Measurements from ENCODE around the gene ANAPC5. TPM values are rescaled to one million over a fixed set of nuclear protein-coding genes. Genes with fewer than 3 reads are reported as not detected.
A peak's percentile ranks its signal among the peaks of the same experiment; 100 is the strongest.
"Not testable (repeated sequence)": the region's sequence is repeated elsewhere in the genome, so short reads cannot be mapped to it uniquely, and the experiment has no call there.

Gene ANAPC5, protein sequence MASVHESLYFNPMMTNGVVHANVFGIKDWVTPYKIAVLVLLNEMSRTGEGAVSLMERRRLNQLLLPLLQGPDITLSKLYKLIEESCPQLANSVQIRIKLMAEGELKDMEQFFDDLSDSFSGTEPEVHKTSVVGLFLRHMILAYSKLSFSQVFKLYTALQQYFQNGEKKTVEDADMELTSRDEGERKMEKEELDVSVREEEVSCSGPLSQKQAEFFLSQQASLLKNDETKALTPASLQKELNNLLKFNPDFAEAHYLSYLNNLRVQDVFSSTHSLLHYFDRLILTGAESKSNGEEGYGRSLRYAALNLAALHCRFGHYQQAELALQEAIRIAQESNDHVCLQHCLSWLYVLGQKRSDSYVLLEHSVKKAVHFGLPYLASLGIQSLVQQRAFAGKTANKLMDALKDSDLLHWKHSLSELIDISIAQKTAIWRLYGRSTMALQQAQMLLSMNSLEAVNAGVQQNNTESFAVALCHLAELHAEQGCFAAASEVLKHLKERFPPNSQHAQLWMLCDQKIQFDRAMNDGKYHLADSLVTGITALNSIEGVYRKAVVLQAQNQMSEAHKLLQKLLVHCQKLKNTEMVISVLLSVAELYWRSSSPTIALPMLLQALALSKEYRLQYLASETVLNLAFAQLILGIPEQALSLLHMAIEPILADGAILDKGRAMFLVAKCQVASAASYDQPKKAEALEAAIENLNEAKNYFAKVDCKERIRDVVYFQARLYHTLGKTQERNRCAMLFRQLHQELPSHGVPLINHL
- total RNA-seq (2014; rRNA removed; shearing (Covaris generic)): 124 and 132 TPM in 2 replicates

DNA sequence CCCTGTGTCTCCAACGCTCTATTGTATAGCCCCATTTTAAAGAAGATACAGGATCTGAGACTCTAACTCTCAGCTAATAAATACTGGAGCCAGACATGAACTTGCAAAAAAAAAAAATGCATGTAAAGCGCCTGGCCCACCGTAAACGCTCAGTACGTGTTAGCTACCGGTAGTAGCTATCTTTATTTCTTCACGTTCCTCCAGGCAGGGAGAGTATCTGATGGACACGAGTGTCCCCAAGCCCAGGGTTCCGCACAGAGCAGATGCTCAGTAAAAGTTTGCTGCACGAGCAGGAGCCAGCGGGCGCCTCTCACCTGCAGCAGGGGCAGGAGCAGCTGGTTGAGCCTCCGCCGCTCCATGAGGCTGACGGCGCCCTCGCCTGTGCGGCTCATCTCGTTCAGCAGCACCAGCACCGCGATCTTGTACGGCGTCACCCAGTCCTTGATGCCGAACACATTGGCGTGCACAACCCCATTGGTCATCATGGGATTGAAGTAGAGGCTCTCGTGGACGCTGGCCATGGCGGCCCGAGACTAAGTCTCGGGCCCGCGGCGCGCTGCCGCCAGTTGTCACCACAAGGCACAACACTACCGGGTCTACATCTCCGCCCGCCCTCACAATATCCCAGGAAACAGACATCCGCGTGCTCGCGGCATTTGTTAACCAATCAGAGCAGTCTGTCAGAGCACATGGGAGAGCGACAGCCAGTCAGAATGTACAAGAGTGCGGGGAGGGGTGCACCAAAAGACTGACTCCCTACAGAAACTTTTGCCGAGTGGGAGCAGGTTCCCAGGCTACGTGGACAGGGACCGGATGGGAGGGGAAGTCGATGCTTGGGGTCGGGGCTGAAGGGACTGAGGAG lies at the start of gene ANAPC5:
ANAPC5 (minus strand) TSS at position 592 of the 862 bp plus-strand sequence; CDS start at position 521, 71 bp downstream.
- DNase-seq (ENCODE audit: low spot score): peak; percentile 98

DNA sequence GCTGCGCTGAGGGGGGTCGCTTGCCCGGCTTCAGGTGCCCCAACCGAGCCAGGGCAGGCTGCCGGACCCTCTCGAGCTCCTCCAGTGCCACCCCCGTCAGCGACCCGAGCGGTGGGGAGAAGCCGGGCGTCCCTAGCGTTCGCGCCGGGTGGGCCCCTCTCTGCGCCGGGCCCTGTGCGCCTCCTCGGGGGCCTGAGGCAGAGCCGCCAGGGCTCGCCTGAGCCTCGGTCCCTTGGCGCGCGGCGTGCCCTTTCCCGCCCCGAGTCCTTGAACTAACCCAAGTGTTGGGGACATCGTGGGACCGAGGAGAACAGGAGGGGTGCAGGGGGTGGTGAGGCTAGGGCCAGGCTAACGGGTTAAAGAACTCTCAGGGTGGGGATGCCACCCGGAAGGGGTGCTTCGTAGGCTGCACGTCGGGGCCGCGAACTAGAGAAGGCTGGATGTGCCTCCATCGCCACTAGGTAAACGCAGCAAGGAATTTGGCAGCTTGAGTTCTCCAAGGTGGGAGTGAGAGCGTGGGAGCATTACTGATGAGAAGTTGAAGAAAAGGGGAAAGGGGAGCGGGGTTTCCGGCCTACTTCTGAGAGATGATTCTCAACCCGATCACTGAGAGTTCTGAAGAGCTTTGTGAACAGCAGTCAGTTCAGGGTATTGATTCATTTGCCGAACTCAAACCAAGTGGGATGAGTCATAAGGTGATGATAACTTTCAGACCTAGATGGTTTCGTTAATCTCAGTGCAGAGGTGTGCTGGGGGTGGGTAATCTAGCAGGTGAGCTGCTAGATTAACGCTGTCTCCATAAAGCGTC lies 48.3 kb upstream of the ANAPC5 start:
- peak; percentile 22 for DNase-seq (ENCODE audit: low spot score)

DNA sequence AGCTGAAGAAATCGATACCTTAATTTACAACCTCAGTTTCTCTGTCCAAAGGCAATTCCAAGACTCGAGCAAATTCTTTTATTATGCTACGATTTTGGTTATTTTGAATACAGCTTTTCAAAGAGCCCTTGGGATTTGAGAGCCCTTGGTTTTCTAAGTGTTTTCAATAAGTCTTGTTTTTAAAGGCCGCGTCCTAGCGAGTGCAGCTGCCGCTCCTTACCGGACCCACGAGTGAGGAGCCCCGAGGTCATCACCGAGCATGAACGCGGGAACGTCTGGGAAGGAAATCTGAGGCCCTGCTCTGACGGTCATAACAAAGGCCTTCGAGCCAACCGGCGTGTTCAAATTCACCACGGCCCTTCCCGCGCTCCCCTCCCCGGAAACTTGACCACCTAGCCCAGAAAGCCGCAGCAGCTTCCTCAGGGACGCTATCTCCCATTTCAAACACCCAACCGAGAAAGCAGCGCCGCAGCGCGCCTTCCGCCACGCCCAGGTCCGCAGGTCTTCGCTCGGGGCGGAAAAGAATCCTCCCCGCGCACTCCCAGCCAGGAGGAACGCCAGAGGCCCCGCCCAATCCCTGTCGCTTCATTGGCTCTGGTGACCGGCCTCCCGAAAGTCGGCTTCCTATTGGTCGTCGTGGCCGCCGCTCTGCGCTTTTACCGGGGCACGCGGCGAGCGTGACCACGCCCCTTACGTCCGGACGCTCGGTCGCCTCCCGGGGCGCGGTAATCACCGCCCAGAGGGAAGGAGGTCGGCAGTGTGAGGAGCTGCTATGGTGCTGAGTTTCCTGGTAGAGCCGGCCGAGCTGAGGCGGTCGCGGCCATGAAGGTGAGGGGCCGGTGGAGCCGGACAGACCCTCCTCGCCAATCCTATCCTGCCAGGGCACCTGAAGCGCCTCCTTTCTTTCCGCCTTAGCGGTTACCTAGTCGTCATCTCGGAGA lies 47.5 kb upstream of the ANAPC5 start, which contains the start of gene RNF34:
RNF34 (plus strand) TSS at position 728 of the 941 bp plus-strand sequence; CDS start at position 823, 95 bp downstream.
- DNase-seq (ENCODE audit: low spot score): peak; percentile 95

DNA sequence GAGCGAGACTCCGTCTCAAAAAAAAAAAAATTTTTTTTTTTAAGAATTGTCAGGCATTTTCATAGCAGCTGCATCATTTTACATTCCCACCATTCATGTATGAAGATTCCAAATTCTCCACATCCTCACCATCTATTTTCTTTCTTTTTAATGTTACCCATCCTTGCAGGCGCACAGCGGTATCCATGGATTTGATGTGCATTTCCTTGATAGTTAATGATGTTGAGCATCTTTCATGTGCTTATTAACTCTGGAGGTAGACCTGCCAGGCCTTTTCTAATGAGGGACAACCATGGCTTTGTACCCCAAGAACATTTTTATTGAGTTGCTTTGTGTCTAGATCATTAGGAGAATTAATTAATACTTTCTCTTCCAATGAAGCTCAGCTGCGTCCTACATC lies 46.1 kb upstream of the ANAPC5 start:
- no peak for DNase-seq (ENCODE audit: low spot score)

DNA sequence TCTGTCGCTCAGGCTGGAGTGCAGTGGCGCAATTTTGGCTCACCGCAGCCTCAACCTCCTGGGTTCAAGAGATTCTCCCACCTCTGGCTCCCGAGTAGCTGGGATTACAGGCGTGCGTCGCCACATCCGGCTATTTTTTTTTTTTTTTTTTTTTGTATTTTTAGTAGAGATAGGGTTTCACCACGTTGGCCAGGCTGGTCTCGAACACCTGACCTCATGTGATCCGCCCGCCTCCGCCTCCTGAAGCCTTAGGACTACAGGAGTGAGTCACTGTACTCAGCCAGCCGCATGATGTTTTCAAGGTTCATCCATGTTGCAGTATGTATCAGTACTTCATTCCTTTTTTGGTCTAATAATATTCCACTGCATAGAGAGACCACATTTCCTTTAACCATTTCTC lies 45.3 kb upstream of the ANAPC5 start:
- no peak for DNase-seq (ENCODE audit: low spot score)

DNA sequence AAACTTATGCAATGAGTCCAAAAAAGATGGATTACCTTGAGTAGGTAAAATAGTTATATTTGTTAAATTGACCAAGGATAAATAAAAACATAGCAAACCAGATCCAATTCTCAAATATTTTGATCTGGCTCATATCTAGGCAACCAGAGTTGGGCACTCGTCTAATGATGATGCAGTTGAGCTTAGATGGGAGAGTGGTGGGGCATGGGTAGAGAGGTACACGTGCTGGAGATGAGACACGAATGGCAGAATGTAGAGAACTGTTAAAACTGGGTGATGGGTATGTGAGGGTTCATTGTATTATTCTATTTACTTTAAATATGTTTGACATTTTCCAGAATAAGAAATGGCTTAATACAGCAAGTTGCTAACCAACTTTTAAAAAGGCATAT lies 40.1 kb upstream of the ANAPC5 start:
- DNase-seq (ENCODE audit: low spot score): no peak

DNA sequence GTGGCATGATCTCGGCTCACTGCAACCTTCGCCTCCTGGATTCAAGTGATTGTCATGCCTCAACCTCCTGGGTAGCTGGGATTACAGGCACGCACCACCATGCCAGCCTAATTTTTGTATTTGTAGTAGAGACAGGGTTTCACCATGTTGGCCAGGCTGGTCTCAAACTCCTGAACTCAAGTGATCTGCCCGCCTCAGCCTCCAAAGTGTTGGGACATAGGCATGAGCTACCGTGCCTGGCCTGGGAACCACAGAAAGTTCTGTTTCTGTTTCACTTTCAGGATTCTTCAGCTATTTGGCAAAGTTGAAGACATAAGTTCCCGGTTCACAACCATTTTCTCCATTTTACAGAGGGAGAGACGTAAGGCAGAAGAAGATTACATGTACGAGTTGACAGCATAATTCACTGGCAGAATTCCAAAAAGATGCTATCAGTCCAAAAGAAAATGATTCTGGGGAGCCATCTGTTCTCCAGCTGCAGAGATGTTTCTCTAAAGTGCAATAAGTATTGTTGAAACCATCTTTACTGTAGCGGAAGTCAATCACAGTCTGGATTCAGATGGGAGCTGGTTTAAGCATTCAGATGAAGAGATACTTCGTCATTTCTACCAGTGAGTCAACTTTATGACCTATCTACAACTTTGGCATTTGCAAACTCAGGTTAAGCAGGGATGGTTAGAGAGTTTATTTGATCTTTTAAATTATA lies 39.6 kb upstream of the ANAPC5 start:
- no peak for DNase-seq (ENCODE audit: low spot score)

DNA sequence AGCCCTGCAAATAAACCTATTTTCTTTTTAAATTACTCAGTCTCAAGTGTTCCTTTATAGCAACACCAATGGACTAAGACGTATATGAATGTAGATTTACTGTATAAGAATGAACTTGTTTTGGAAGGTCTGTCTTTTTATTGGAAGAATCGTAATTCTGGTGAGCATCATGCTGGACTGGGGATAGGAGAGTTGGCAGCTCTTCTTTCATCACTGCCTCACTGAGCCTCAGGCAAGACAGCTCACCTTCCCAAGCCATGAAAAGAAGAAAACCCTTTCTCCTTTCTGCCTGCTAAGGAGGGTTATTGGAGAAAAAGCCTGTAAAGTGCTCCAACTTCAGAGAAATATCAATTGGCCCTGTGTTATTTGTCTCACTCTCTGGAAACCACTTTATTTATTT lies 38.6 kb upstream of the ANAPC5 start:
- DNase-seq (ENCODE audit: low spot score): no peak

DNA sequence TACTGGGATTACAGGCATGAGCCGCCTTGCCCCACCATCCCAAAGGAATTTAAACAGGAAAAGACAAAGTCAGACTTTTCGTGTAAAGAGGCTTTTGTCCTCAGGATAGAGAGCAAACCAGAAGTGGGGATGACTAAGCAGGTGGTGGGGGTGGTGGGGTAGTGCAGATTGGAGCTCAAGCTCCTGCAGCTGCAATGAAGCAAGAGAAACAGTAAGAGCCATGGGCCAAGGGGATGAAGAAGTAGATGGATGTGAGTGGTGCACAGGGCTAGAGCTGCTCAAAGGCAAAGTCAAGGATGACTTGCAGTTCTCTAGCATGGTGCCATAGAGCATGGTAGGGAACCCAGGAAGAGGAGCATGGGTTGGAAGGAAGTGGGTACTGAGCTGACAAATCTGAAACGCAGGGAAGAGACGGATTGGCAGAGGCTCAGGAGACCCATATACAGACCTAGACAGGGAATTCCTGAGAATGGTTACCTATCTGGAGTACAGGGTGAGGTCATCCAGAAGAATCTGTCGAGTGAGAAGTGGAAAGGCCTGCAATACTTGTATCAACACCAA lies 36.3 kb upstream of the ANAPC5 start:
- peak; percentile 59 for DNase-seq (ENCODE audit: low spot score)

DNA sequence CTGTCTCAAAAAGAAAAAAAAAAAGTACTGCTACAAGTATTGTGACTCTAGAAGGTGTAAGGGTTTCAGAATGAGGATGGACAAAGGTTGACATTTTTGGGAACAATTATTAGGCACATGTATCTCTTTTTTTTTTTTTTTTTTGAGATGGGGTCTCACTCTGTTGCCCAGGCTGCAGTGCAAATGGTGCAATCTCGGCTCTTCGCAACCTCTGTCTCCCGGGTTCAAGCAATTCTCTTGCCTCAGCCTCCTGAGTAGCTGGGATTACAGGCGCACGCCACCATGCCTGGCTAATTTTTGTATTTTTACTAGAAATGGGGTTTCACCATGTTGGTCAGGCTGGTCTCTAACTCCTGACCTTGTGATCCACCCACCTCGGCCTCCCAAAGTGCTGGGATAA lies 32.7 kb upstream of the ANAPC5 start:
- not testable (repeated sequence) for DNase-seq (ENCODE audit: low spot score)

DNA sequence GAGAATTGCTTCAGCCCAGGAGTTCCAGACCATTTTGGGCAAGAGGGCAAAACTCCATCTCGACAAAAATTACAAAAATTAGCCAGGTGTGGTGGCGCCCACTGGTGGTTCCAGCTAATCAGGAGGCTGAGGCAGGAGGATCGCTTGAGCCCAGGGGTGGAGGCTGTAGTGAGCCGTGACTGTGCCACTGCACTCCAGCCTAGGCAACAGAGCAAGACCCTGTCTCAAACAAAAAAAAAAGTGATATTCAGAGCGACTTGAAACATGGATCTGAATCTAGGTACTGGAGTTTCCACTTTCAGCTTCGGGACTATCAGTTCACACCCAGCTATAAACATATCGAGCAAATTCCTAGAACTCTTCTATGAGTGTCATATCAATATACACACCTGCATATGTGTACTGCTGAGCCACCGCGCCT lies 31.4 kb upstream of the ANAPC5 start:
- DNase-seq (ENCODE audit: low spot score): no peak

DNA sequence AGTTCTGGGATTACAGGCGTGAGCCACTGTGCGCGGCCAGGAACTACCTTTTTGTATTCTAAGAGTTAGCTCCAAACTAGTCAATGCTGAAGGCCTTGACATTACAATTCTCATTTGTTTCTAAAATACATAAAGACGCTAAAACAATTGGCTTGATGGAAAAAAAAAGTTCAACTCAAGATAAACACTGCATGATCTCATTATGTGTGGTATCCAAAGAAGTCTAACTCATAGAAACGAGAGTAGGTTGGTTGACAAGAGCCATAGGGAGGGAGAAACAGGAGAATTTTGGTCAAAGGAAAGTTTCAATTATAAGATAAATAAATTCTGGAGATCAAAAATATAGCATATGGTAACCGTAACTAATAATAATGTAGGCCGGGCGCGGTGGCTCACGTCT lies 27.7 kb upstream of the ANAPC5 start:
- DNase-seq (ENCODE audit: low spot score): no peak

DNA sequence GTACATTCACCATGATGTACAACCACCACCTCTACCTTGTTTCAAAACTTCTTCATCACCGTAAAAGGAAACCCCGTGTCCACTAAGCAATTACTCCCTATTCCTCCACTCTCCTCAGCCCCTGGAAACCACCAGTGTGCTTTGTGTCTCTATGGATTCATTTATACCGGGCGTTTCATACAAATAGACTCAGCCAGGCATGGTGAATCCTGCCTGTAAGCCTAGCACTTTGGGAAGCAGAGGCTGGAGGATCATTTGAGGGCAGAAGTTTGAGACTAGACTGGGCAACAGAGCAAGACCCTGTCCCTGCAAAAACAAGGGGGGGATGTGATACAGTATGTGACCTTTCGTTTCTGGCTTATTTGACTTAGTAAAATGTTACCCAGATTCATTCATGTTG lies 26.5 kb upstream of the ANAPC5 start:
- no peak for DNase-seq (ENCODE audit: low spot score)

DNA sequence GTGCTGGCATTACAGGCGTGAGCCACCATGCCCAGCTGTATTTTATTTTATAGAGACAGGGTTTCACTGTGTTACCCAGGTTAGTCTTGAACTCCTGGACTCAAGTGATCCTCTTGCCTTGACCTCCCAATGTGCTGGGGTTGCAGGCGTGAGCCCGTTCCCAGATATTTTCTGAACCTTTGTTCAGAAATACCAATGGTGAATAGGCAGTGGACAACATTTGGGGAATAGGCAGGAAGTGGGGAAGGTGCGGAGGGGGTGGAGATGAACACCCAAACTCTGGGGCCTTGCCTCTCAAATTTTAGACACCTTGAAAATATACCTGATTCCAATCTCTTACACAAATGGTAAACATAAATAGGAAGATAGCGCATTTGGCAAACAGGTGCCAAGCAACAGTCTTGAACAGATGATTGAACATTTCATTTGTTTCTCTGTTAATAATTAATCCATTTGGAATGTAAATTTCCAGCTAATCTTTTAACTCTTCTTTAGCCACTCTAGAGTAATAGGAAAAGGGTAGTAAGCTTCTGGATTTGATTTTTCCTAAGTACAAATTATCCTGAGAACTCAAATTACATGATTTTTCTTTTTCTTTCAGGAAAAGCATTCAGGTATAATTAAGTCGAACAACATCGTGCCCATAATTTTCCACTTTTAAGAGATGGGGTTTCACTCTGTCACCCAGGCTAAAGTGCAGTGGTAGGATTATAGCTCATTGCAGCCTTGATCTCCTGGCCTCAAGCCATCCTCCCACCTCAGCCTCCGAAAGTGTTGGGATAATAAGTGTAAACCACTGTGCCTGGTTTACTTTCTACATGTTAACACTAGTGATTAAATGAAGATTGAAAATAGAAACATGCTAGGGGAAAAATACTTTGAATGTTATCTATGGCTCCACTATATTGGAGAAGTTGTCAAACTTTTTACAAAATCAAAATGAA lies 24.8 kb upstream of the ANAPC5 start:
- DNase-seq (ENCODE audit: low spot score): no peak

DNA sequence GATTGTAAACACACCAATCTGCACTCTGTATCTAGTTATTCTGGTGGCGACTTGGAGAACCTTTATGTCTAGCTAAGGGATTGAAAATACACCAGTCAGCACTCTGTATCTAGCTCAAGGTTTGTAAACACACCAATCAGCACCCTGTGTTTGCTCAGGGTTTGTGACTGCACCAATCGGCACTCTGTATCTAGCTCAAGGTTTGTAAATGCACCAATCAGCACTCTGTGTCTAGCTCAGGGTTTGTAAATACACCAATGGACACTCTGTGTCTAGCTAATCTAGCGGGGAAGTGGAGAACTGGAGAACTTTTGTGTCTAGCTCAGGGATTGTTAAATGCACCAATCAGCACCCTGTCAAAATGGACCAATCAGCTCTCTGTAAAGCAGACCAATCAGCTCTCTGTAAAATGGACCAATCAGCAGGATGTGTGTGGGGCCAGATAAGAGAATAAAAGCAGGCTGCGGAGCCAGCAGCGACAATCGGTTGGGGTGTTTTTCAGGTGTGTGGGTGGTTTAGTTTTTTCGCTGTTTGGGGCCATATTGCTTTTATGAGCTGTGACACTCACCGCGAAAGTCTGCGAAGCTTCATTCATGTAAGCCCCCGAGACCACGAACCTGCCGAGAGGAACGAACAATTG lies 22.9 kb upstream of the ANAPC5 start:
- not testable (repeated sequence) for DNase-seq (ENCODE audit: low spot score)

DNA sequence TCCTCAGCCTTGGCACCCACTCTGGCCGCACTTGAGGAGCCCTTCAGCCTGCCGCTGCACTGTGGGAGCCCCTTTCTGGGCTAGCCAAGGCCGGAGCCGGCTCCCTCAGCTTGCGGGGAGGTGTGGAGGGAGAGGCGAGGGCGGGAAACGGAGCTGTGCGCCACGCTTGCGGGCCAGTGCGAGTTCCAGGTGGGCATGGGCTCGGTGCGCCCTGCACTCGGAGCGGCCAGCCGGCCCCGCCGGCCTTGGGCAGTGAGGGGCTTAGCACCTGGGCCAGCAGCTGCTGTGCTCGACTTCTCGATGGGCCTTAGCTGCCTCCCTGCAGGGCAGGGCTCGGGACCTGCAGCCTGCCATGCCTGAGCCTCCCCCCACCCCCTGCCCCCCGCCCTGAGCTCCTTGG lies 22.1 kb upstream of the ANAPC5 start:
- DNase-seq (ENCODE audit: low spot score): not testable (repeated sequence)

DNA sequence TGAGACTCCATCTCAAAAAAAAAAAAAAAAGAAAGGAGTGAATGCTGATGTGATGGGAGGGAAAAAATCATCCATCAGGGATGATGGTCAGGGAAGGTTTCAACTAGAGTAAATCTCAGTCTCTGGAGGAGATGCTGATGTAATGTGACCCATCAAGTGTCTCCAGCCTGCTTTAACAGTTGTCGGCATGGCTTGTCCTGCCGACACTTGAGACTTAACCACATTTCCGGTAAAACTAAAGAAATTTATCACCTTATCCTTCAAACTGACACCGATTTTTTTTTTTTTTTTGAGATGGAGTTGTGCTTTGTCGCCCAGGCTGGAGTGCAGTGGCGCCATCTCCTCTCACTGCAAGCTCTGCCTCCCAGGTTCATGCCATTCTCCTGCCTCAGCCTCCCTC lies 21.5 kb upstream of the ANAPC5 start:
- no peak for DNase-seq (ENCODE audit: low spot score)

Data from A172 (cell line).